Measurements from ENCODE around the gene NFIB.

GRCh38 chr9:14223081-14223480 lies 90.9 kb downstream of the NFIB start:
- TF ChIP-seq CTCF (IDR thresholded peaks at IDR 0.05) = no peak
- no peak for TF ChIP-seq POLR2AphosphoS5 (IDR thresholded peaks at IDR 0.05)

Measured in gastroesophageal sphincter (tissue), 3 donors.